Activated T-cell treated with anti-CD3 and anti-CD28 coated beads, Interleukin-2, amount 50 U/mL, for 48 hours (primary cell): Measurements from ENCODE around the gene EFHD2.
"Not testable (repeated sequence)": the region's sequence is repeated elsewhere in the genome, so short reads cannot be mapped to it uniquely, and the experiment has no call there.

Experiments
- DNase-seq, 2 experiments: peaks; one replicate each; pipeline ENCODE4 v3.0.0-alpha.2; 2020

Gene EFHD2

DNA sequence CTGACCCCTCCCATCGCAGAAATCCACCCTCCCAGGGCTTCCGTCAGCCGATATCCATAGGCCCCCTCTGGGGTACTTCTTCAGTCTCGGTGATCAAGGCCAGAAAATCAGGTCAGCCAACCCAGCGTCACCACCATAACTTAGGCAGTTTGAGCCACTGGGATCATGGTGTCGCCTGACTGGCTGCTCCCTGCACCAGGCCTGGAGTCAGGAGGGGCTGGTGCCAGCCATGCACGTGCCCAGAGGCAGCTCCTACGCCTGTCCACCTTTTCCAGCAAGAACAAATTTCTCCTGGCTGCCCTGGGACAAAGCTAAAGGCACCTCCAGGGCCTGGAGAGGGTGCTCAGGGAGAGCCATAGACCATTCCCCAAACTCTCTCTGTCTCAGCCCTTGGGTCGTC is 23.8 kb downstream of the EFHD2 start:
- no peak for DNase-seq

DNA sequence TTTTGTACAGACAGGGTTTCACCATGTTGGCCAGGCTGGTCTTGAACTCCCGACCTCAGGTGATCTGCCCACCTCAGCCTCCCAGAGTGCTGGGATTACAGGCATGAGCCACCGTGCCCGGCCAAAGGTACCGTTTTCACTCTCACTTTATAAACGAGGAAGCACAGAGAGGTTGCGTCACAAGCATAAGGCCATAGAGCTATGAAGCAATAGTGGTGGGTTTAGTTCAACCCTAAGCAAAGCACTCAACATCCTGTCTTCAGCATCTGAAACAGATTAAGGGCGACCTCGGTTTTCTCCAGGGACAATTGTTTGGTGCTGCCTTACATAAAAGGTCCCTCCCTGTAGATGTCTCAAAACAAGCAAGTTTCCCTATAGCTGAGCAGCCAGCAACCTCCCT is 25.1 kb downstream of the EFHD2 start:
- DNase-seq = not testable (repeated sequence)

DNA sequence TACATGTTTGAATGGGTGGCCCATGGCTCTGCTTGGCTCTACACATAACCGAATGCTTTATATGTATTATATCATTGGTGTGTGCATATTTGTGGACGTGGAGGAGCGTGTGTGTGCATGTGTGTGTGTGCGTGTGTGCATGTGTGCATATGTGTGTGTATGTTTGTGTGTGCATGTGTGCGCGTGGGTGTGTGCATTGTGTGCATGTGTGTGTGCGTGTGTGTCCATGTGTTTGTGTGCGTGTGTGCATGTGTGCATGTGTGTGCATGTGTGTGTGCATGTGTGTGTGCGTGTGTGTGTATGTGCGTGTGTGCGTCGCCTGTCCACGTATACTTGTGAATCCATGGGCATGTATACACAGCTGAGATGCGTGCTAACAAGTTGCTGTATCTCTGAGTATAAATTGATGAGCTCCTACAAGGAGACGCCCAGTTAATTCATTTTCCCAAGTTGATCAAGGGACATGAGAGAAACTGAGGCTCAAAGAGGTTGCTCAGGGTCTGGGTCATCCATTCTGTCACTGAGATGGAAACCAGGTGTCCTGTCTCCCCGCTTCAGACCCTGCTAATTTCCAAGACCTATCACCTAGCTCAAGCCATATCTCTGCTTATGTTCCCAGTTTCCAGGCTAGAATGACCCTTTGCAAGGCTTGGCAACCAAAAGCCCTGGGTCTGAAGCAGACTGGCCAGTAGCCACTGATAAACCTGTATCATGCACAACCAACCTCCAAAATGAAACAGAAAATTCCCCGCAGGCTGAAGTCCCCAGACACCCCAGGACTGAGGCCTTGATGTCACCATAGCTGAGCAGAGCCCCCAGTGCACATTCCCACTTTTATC is 25.8 kb downstream of the EFHD2 start:
- no peak for DNase-seq

DNA sequence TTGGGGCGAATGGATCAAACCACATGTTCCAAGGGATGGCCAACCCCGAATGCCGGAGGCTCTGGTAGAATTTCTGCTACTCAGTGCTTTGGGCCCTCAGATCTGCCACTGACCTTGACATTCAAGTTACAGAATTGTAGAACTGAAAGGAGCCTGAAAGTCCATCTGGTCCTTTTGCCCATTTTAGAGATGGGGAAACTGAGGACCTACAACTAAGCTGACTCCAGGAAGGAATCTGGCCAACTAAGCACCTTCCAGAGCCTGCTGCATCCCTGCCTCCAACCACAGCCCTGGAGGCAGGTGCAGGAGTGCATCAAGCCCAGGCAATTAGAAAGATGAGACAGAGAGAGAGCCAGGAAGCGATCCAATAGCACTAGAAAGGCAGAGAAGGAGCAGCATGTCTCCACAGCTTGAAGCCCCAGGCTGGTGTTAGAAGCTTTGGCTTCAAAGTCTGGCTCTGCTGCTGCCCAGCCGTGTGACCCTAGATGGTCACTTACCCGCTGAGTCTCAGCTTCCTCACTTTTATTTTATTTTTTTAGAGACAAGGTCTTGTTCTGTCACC is 27.3 kb downstream of the EFHD2 start:
- no peak for DNase-seq

DNA sequence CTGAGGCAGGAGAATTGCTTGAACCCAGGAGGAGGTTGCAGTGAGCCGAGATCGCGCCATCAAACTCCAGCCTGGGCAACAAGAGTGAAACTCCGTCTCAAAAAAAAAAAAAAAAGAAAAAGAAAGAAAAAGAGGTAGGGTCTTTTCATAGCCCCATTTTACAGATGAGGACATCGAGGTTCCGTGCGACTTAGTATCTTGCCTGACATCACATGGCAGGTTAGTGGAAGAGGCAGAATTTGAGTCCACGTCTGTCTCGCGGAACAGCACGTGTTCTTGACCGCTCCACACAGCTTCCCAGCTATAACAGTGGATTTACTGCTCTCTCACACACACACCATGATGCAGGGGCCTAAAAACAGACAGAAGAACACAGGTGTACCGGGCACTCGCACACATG is 29.6 kb downstream of the EFHD2 start:
- DNase-seq = no peak

DNA sequence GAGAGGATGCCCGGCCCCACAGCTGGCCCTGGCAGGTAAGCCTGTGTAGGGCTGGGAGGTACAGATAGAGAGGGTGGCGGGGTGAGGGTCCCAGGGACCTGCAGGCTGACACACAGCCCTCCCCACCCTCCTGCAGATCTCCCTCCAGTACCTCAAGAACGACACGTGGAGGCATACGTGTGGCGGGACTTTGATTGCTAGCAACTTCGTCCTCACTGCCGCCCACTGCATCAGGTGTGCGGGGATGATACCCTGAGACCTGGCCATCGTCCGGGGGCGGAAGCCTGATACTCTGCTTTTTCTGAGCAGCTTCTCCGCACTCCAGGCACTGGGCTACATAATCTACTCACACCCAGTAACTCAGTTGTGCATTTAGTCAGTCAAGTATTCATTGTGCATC is 30.7 kb downstream of the EFHD2 start:
- DNase-seq = no peak

DNA sequence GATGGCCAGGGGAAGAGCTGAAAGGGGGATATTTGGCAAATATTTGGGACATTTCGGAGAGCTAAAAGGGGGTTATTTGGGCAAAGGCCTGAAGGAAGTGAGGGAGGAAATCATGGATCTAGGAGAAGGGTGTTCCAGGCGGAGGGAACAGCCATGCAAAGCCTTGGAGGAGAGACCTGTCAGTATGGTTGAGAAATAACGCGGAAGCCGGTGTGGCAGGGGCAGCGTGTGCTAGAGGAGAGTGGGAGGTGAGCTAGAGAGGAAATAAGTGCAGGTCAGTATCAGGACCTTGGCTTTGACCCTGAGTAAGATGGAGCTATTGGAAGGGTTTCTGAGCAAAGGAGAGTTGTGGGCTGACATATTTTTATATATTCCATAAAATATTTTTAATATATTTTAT is 31.6 kb downstream of the EFHD2 start:
- DNase-seq = no peak

DNA sequence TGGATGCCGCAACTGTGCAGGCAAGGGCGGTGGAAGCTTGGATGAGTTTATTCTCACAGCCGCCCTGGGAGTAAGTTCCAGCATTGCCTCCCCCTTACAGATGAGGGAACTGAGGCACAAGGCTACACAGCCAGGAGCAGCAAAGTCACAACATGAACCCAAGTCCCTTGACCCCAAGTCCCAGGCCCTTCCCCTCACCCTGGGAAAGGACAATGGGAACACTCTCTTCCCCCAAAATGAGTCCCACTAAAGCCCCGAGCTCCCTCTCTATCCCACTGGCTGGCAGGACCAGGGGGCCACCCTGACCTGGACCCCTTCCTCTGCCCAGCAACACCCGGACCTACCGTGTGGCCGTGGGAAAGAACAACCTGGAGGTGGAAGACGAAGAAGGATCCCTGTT is 32.4 kb downstream of the EFHD2 start:
- no peak for DNase-seq

DNA sequence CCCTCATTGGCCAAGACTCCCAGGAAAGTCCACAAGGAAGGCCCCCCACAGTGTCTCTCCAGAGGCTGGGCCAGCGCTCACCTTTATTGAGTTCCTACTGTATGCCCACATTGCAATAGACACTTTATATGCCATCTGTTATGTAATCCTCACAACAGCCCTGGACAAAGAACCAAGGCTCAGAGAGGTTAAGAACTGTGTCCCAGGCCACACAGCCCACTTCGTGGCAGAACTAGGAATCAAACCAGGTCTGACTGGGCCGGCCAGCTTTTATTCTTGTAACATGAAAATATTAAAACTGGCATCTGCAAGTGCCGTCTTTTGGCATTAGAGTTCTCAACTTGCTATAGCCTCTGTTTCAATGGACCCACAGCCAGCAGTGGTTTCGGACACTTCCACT is 33.1 kb downstream of the EFHD2 start:
- no peak for DNase-seq

DNA sequence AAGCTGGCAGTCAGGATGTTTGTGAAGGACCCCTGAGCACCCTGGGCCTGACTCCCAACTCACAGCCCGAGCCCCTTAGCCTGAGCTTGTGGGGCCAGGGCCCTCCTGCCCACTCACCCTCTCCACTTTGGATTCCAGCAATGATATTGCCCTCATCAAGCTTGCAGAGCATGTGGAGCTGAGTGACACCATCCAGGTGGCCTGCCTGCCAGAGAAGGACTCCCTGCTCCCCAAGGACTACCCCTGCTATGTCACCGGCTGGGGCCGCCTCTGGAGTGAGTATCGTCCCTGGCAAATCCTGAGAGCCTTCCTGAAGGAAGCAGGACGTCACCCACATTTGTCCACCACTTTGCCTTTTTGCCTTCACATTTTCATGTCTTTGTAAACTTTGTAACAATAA is 33.6 kb downstream of the EFHD2 start:
- no peak for DNase-seq

DNA sequence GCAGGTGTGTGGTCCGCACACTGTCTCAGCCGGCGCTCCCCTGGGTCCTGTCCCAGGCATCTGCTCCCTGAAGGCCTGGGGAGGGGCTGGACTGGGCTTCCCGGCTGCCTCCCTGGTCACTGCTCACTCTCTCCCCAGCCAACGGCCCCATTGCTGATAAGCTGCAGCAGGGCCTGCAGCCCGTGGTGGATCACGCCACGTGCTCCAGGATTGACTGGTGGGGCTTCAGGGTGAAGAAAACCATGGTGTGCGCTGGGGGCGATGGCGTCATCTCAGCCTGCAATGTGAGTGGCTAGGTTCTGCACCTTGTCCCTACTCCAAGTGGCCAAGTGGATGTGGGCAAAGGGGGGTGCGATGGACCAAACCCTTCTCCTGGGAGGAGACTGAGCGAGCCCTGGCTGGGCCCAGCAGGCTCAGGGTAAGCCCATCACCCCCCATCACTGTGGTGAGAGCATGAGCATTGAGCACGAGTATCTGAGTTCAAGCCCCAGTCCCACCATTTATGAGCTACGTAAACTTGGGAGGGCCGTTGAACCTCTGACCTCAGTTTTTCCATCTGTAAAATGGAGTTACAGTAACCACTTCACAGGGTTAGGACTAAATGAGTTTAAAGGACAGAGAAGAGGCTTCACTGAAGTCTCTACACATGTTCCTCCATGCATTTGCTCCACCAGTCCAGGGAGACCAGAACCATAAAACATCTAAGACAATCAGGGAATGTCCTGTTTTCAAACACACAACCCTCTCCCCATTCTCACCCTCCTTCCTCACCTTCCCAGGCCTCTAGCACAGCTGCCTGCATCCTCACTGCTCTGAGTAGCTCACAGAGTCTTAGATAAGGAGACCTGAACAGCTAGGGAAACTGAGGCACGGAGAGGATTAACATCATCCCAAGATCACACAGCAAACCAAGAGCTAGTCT is 35.0 kb downstream of the EFHD2 start:
- DNase-seq = no peak

DNA sequence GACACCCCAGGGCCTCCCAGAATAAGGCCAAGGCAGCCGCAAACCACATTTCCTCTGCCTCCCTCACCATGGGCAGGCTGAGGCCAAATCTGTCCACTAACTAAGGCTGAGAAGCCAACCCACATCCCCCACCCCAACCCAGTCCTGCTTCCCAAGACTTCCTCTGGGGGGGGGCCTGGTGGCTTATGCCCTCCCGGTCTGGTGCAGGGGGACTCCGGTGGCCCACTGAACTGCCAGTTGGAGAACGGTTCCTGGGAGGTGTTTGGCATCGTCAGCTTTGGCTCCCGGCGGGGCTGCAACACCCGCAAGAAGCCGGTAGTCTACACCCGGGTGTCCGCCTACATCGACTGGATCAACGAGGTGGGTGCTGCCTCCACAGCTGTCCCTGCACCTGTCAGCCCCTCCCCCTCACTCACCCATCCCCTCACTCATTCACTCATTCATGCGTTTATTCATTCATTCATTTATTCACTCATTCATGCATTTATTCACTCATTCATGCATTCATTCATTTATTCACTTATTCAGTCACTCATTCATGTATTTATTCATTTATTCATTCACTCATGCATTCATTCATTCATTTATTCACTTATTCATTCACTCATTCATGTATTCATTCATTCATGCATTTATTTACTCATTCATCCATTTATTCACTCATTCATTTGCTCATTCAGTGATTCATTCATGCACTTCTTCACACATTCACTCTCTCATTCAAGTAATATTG is 35.9 kb downstream of the EFHD2 start:
- no peak for DNase-seq

DNA sequence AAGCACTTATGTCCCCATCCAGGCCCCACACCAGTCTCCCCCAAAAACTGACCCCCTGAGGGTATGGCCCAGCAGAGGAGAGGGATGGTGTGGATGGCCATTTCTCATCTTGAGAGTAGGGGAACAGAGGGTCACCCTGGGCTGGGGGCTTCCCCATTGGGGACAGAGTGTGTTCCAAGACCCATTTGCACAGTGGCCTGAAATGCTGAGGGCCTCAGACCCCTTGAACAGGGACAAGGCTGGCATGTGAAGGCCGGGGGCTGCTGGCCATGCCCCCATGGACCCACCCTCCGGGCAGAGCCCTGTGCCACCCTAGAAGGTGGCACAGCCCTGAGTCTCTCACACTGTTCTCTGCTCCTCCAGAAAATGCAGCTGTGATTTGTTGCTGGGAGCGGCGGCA is 36.5 kb downstream of the EFHD2 start:
- no peak for DNase-seq

DNA sequence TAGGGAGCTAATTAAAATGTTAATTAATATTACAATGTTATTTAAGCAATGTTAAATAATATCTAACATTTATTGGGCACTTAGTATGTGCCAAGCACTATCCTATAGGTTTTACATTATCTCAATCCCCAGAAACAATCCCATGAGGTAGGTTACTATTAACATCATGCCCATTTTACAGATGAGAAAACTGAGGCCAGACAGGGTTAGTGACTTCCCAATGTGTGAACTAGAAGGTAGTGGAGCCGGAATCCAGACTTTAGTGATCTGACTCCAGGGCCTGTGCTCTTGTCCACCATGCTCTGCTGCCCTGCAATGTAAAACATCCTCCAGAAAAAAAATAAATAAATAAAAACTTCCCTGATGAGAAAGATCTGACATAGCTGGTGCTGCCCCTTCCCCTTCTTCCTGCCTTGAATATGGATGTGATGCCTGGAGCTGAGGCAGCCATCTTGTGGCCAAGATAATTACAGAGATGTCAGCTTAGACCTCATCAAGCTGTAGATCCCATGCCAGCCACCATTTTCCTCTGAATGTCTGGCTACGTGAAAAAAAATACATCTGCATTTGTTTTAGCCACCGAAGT is 39.3 kb downstream of the EFHD2 start:
- no peak for DNase-seq

DNA sequence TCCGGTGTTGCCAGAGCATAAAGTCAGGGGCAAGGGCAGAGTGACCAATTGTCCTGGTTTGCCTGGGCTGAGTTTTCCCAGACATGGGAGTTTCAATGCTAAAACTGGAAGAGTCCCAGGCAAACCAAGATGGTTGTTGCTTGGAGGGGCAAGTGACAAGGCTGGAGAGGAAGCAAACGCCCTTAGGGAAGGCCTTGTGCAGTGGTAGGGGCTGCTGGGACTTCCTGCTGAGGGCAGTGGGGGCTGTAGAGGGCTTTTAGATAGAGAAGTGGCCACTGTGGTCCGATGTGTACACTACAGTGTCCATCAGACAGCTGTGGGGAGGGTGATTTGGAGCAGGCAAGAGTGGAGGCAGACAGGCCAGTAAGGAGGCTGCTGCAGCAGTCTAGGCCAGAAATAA is 39.9 kb downstream of the EFHD2 start:
- DNase-seq = no peak

DNA sequence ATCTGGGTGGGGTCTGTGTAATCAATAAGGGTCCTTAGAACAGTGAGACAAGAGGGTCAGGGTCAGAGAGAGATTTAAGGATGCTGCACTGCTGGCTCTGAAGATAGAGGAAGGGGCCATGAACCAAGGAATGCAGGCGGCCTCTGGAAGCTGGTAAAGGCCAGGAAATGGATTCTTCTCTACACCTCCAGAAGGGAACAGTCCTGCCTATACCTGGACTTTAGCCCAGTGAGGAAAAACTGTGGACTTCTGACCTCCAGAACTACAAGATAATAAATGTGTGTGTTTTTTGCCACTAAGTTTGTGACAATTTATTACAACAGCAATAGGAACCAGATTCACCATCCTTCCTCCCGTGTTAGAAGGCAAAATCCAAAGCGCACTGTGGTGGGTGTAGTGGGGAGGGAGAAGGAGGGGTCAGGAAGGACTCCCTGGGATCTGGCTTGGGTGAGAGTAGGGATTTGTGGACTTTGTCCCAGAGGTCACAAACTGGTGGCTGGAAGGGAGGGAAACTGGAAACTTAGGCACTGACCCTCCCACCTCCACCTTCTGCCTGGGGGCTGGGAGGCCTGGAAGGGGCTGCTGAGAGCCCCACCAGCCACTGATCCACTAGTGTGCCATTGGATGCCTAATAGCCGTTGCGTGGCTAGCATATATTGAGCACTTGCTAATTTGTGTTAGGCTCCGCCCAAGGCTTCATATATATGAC is 41.5 kb downstream of the EFHD2 start:
- no peak for DNase-seq

DNA sequence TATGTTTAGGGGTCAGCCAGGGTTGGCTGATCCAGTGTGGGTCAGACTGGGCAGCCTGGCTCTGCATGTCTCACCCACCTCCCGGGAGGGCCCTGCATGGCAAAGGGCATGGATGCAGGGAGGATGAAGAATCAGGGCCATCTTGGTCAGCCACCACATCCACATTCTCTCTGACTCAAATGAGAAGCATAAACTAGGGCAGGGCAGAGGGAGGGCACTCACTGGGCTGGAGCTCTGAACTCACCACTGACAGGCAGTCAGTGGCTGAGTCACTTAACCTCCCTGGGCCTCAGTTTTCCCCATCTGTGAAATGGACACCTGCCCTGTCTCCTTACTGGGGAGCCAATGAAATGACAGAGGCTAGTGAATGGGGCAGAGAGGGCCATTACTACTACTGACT is 42.5 kb downstream of the EFHD2 start:
- DNase-seq = no peak

DNA sequence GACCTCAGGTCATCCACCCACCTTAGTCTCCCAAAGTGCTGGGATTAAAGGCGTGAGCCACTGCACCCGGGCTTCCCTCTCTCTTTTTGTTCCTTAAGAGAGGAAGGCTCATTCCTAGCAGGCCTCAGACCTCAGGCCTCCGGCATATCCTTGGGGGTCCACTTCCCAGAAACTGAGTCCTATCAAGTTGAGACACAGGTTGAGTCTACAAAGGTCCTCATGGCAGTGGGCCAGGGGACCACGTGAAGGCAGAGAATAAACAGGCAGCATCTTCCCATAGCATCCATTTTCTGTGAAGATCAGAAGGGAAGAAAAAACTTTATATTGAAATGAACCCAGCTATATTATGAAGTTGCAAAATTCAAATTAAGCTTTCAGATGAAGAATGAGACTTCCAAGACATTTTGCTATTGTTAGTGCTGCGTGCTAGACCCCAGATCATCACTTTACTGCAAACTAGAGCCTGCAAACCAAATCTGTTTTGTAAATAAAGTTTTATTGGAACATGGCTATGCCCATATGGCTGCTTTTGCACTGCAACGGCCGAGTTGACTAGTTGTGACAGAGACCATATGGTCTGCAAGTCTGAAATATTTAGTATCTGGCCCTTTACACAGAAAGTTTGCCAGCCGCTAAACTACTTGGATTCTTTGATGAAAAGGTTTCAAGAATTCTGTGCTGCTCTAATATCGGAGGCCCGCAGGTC is 43.3 kb downstream of the EFHD2 start:
- DNase-seq = no peak

DNA sequence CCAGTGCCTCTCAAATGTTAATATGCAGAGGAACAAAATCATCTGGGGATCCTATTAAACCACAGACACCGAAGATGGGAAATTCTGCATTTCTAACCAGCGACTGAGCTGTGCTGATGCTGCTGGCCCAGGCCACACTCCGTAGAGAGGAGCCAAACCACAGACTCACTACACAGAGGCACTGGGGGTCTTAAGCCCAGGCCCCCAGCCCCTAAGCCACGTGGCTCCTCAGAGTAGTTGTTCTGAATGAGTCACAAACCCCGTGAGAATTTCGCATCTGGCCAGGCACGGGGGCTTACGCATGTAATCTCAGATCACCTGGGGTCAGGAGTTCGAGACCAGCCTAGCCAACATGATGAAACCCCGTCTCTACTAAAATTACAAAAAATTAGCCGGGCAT is 44.0 kb downstream of the EFHD2 start:
- DNase-seq = no peak

DNA sequence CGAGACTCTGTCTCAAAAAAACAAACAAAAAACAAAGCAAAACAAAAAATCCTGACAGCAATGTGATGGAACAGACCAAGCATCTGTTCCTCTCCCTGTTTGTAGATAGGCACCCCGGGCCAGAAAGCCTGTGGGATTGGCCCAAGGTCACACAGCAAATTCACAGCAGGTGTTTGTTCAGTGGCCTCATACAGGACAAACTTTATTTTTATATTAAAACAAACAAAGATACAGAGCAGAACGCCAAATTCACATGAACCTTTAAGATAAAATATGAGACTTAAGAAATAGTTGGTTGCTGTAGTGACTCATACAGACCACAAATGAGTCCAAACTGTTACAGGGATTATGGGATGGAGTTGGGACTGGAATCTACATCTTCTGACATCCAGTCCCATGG is 44.6 kb downstream of the EFHD2 start:
- no peak for DNase-seq

DNA sequence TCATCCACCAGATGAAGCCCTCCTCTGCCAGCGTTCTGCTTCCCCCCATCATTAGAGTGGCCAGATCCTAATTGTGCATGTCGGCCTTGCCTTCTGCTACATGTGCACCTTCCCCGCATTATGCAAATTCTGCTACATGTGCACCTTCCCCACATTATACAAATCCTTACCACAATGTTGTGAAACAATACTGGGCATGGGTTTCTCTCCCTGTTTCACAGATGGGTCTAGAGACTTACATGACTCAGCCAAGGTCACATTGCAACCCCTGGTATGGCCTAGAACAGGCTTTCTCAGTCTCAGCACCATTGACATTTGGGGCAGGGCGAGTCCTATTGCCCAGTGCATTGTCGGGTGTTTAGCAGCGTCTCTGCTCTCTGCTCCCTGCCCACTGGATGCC is 45.8 kb downstream of the EFHD2 start:
- DNase-seq = no peak
